ENCODE measurements around the gene GPR171.

GPR171 gene

GRCh38 chr3:151175952-151176351 is 27.1 kb downstream of the GPR171 start:
- no peak for DNase-seq (ENCODE audit: low spot score)

GRCh38 chr3:151174351-151174750 is 28.7 kb downstream of the GPR171 start:
- no peak for DNase-seq (ENCODE audit: low spot score)

GRCh38 chr3:151171145-151171757 is 31.8 kb downstream of the GPR171 start:
- DNase-seq (ENCODE audit: low spot score): no peak

- peak; percentile 32 for DNase-seq (ENCODE audit: low spot score)
Observed at GRCh38 chr3:151169948-151170679, 32.9 kb downstream of the GPR171 start.

- no peak for DNase-seq (ENCODE audit: low spot score)
Observed at GRCh38 chr3:151169262-151169947, 33.6 kb downstream of the GPR171 start.

- peak; percentile 81 for DNase-seq (ENCODE audit: low spot score)
Observed at GRCh38 chr3:151168269-151169094, 34.5 kb downstream of the GPR171 start.

- DNase-seq (ENCODE audit: low spot score): no peak
Observed at GRCh38 chr3:151166161-151166560, 36.9 kb downstream of the GPR171 start.

- DNase-seq (ENCODE audit: low spot score): no peak
Observed at GRCh38 chr3:151165226-151165625, 37.8 kb downstream of the GPR171 start.

- DNase-seq (ENCODE audit: low spot score): no peak
Observed at GRCh38 chr3:151159806-151160205, 43.2 kb downstream of the GPR171 start.

GRCh38 chr3:151156618-151157216 is 46.3 kb downstream of the GPR171 start:
- peak; percentile 40 for DNase-seq (ENCODE audit: low spot score)

- DNase-seq (ENCODE audit: low spot score): no peak
Observed at GRCh38 chr3:151155409-151156128, 47.4 kb downstream of the GPR171 start.

- no peak for DNase-seq (ENCODE audit: low spot score)
Observed at GRCh38 chr3:151154566-151154965, 48.5 kb downstream of the GPR171 start.

GRCh38 chr3:151152455-151153079 is 50.4 kb downstream of the GPR171 start:
- no peak for DNase-seq (ENCODE audit: low spot score)
